Endothelial cell of umbilical vein (primary cell): ENCODE data around the gene IL20. TPM values are rescaled to one million over a fixed set of nuclear protein-coding genes. Genes with fewer than 3 reads are reported as not detected.

Source experiments
- BruUV-seq: library from RNA; stranded (reverse); fragments of 400-500 nt; replicated peaks from 2 replicates; lab custom pipeline; 2021; lab: Mats Ljungman, UMichigan
- CTCF ChIA-PET: fragments of 300-600, 350-600 bp; sonication (Branson Sonifier 250); formaldehyde crosslinking; loops from one replicate; lab custom pipeline; 2021; ENCODE audit warnings: antibody characterized with exemption, inconsistent platforms; lab: Charles Lee
- POLR2A ChIA-PET: fragments of 300-600, 350-600 bp; sonication (Branson Sonifier 250); formaldehyde crosslinking; loops from one replicate; lab custom pipeline; 2021; ENCODE audit warnings: antibody characterized with exemption, inconsistent platforms; lab: Charles Lee
- DNase-seq: peaks from one replicate; pipeline ENCODE4 v3.0.0-alpha.2; 2011; ENCODE audit warnings: low read depth, low spot score
- FAIRE-seq: peaks from 2 replicates; lab custom pipeline; 2011; peaks lifted over from hg19 to GRCh38; lab: Jason Lieb, UNC
- H2AFZ ChIP-seq: 2 replicates; pipeline ENCODE4 v1.6.0; 2012; ENCODE audit warnings: low read depth, low read length, control low read depth, inconsistent platforms
- H3K27ac ChIP-seq: 2 replicates; pipeline ENCODE4 v1.5.1; 2011; ENCODE audit warnings: low read depth, mild to moderate bottlenecking, control low read depth, low read length, moderate library complexity; ENCODE audit not compliant: insufficient read depth
- H3K27me3 ChIP-seq, 2 experiments: 2 replicates each; pipeline versions ENCODE4 v1.6.0 to v1.6.1; 2011; ENCODE audit warnings: low read length in 2 of 2, mixed read lengths in 1 of 2; ENCODE audit not compliant: control insufficient read depth in 2 of 2, insufficient read depth in 2 of 2
- H3K36me3 ChIP-seq, 2 experiments: 2 replicates in 1 of 2; 3 replicates in 1 of 2; pipeline ENCODE4 v1.5.1; 2011; ENCODE audit warnings: low read length in 2 of 2, mild to moderate bottlenecking in 1 of 2, moderate library complexity in 1 of 2; ENCODE audit not compliant: control insufficient read depth in 2 of 2, insufficient read depth in 2 of 2; ENCODE audit errors: extremely low read depth in 1 of 2
- H3K4me1 ChIP-seq: 3 replicates; pipeline ENCODE4 v1.5.1; 2011; ENCODE audit warnings: mild to moderate bottlenecking, low read length; ENCODE audit not compliant: control insufficient read depth, insufficient read depth; ENCODE audit errors: extremely low read depth
- H3K4me2 ChIP-seq: 2 replicates; pipeline ENCODE4 v1.6.1; 2011; ENCODE audit warnings: low read length, control low read depth, mixed read lengths; ENCODE audit not compliant: insufficient read depth
- H3K4me3 ChIP-seq, 3 experiments: fragments of 200-600 bp in 1 of 3; sonication (generic), shearing (Covaris generic) in 1 of 3; replicated peaks in 1 of 3; 2 replicates each; pipeline ENCODE4 v1.5.1; 2011 to 2016; ENCODE audit warnings: control low read depth in 3 of 3, low read length in 3 of 3, mild to moderate bottlenecking in 2 of 3, inconsistent platforms in 1 of 3, low read depth in 1 of 3, moderate library complexity in 1 of 3; ENCODE audit not compliant: insufficient read depth in 1 of 3
- H3K79me2 ChIP-seq: 2 replicates; pipeline ENCODE4 v1.6.0; 2012; ENCODE audit warnings: low read length, inconsistent platforms; ENCODE audit not compliant: control insufficient read depth, insufficient read depth
- H3K9ac ChIP-seq: replicated peaks from 2 replicates; pipeline ENCODE3; 2011; ENCODE audit warnings: low read length, control low read depth; ENCODE audit not compliant: insufficient read depth; ENCODE audit errors: extremely low read depth
- H3K9me1 ChIP-seq: replicated peaks from 3 replicates; pipeline ENCODE4 v1.6.0; 2011; ENCODE audit warnings: mild to moderate bottlenecking, low read length; ENCODE audit not compliant: control insufficient read depth, insufficient read depth; ENCODE audit errors: extremely low read depth
- H3K9me3 ChIP-seq: replicated peaks from 2 replicates; pipeline ENCODE4 v1.5.1; 2012; ENCODE audit warnings: low read length, inconsistent platforms; ENCODE audit not compliant: control insufficient read depth, insufficient read depth
- H4K20me1 ChIP-seq: replicated peaks from 2 replicates; pipeline ENCODE3; 2011; ENCODE audit warnings: mild to moderate bottlenecking, low read length; ENCODE audit not compliant: control insufficient read depth, insufficient read depth; ENCODE audit errors: extremely low read depth
- CTCF ChIP-seq, 2 donors: IDR thresholded peaks; 1 replicate in 1 of 2; 2 replicates in 1 of 2; pipeline ENCODE4 v1.5.1; 2011; ENCODE audit warnings: low read length in 2 of 2, mild to moderate bottlenecking in 2 of 2, moderate library complexity in 2 of 2, control low read depth in 1 of 2, inconsistent platforms in 1 of 2, low read depth in 1 of 2; ENCODE audit not compliant: insufficient read depth in 1 of 2; ENCODE audit errors: extremely low read depth in 1 of 2
- EZH2 ChIP-seq: IDR thresholded peaks from 2 replicates; pipeline ENCODE4 v1.6.1; 2012; ENCODE audit warnings: borderline replicate concordance, low read depth, mild to moderate bottlenecking, moderate library complexity, low read length, inconsistent platforms; ENCODE audit not compliant: severe bottlenecking
- FOS ChIP-seq: IDR thresholded peaks from 2 replicates; pipeline ENCODE4 v1.6.1; 2011; ENCODE audit warnings: mild to moderate bottlenecking, low read length, moderate library complexity, borderline replicate concordance; ENCODE audit not compliant: insufficient read depth
- GATA2 ChIP-seq: IDR thresholded peaks from 2 replicates; pipeline ENCODE4 v1.7.0; 2011; ENCODE audit warnings: low read depth, mild to moderate bottlenecking, moderate library complexity, mixed read lengths, low read length; ENCODE audit not compliant: insufficient read length, insufficient read depth
- JUN ChIP-seq: IDR thresholded peaks from 2 replicates; pipeline ENCODE4 v1.6.1; 2011; ENCODE audit warnings: borderline replicate concordance, low read depth; ENCODE audit not compliant: insufficient read length, insufficient read depth
- MAX ChIP-seq: IDR thresholded peaks from 2 replicates; pipeline ENCODE4 v1.6.1; 2011; ENCODE audit not compliant: insufficient read depth, insufficient read length
- MYC ChIP-seq: IDR thresholded peaks from one replicate; pipeline ENCODE4 v1.6.1; 2011; ENCODE audit warnings: mild to moderate bottlenecking, low read depth, low read length
- POLR2A ChIP-seq: IDR thresholded peaks from 2 replicates; pipeline ENCODE4 v1.6.1; 2012; ENCODE audit warnings: low read depth, mild to moderate bottlenecking, control low read depth, low read length
- POLR2AphosphoS5 ChIP-seq: IDR thresholded peaks from 2 replicates; pipeline ENCODE4 v1.6.1; 2012; ENCODE audit warnings: low read depth, mild to moderate bottlenecking, control low read depth, low read length, moderate library complexity; ENCODE audit not compliant: insufficient read depth
- dilution Hi-C: fragments of 300-500 bp; cut with MboI; formaldehyde crosslinking; loops from one replicate; pipeline ENCODE4 v1.15.0; 2019; ENCODE audit warnings: low sequenced_read_pairs; ENCODE audit not compliant: extremely low pct_ligation_motif_present
- intact Hi-C: fragments of 100-400 bp; cut with micrococcal nuclease; formaldehyde crosslinking; loops from one replicate; pipeline ENCODE4 v1.10.0; 2022
- polyA plus RNA-seq, 4 experiments: library from polyadenylated mRNA; depleted of rRNA in 3 of 4; stranded (reverse) in 3 of 4; unstranded in 1 of 4; fragments of >200 nt; gene quantifications; 2 replicates each; pipeline versions ENCODE4 v1.2.1 to v1.2.3, GENCODE V29; 2011 to 2012; ENCODE audit warnings: missing spikeins in 1 of 4
- total RNA-seq: library from RNA; stranded (reverse); gene quantifications from 2 replicates; pipeline ENCODE4 v1.2.3, GENCODE V29; 2021

IL20 gene
- total and polyA plus RNA-seq, 2 donors (not counting 3 experiments of a cell fraction or from before 2014, with no cell fraction given), result not detected

- Histone ChIP-seq H3K79me2 (no peaks in the 10 kb centered on the region), H3K9ac (no peak overlapping the region), H3K9me3 (no peaks in the 10 kb centered on the region), H3K4me2 (no peak overlapping the region), H2AFZ (no peak overlapping the region), H3K27me3 (peaks cover 6 to 9% of the 10 kb centered on the region in 2 experiments), H3K4me1 (no peaks in the 10 kb centered on the region), H3K36me3 (no peaks in the 10 kb centered on the region), H3K27ac (no peak overlapping the region), H3K4me3 (no peak overlapping the region), H3K9me1 (no peaks in the 10 kb centered on the region), H4K20me1 (no peaks in the 10 kb centered on the region)
- no peak for FAIRE-seq
- dilution Hi-C loops (no loop called here), intact Hi-C loops (no loop called here)
- ChIA-PET POLR2A (no interaction called here), CTCF (interaction anchor here (0.6 to 1.6 kb wide), 2 partner anchors 25 to 27 kb away, joined by 3 to 4 read pairs; no protein-coding TSS in a partner anchor)
- no peak for DNase-seq
- no TSS peak for BruUV-seq
- no peak for TF ChIP-seq GATA2
- TF ChIP-seq POLR2A, result no peak
- no peak for TF ChIP-seq JUN
- no peak for TF ChIP-seq POLR2AphosphoS5
- no peak for TF ChIP-seq EZH2
- TF ChIP-seq CTCF (IDR thresholded peaks at IDR 0.05; ENCODE audit: extremely low read depth in 1 of 2, insufficient read depth in 1 of 2, low read depth in 1 of 2, low read length in 2 of 2), result no peak
- no peak for TF ChIP-seq FOS
- TF ChIP-seq MAX, result no peak
- TF ChIP-seq MYC, result no peak
Measured at GRCh38 chr1:206836111-206836510, 29.3 kb upstream of the IL20 start.
